HG02973 (cell line): Measurements from ENCODE around the gene ABCE1.
A peak's percentile ranks its signal among the peaks of the same experiment; 100 is the strongest.
"Not testable (repeated sequence)": the region's sequence is repeated elsewhere in the genome, so short reads cannot be mapped to it uniquely, and the experiment has no call there.

Source experiments
- ATAC-seq: cut with Tn5 transposase; IDR thresholded peaks from one replicate; pipeline ENCODE4 v1.9.1; 2021; ENCODE audit warnings: moderate library complexity; ENCODE audit not compliant: unreplicated experiment

ABCE1 gene

DNA sequence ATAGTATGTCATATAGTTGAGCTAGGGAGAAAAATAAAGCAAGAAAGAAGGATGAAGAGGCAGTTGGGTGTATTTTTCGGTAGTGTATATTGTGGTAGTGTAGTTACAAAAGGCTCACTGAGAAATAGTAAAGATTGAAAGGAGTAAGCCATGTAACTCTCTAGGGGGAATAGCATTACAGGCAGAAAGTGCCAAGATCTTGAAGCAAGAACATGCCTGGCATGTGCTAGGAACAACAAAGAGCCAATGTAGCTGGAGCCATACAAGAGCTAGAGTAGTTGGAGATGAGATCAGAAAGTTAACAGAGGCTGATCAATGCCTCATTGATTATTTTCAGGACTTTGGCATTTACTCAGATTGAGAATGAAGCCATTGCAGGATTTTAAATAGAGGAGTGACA is 3.0 kb downstream of the ABCE1 start:
- ATAC-seq, result no peak

DNA sequence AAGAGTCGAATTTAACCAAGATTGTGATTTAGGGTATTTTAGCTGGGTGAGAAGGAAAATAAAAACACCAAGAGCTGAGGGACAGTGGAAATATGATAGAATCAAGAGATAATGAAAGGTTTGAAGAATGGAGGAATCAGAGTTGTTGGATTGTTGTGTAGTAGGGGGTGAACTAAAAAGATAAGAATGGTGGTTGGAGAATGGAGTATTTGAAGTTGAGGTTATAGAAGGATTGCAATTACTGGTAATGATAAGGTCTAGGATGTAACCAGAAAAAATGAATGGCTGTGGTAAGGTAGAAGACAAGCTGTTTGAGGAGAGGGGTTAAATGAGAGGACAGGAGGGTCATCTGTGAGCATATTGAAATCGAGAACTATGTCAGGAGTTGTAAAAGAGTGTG is 4.5 kb downstream of the ABCE1 start:
- ATAC-seq, result no peak

DNA sequence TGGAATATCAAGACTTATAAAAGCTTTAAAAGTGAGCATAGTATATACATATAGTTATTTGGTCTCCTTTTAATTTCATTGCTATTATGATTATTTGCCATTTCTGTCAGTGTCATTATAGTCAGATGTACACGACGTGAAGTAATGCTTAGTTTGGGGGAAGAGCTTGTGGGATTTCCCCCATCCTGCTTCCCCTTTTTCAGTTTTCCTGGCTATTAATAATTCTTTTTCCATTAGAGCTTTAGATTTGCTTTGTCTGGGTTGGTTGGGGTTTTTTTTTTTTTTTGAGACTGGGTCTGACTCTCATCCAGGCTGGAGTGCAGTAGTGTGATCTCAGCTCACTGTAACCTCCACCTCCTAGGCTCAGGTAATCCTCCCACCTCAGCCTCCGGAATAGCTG is 5.4 kb downstream of the ABCE1 start:
- ATAC-seq, result no peak

DNA sequence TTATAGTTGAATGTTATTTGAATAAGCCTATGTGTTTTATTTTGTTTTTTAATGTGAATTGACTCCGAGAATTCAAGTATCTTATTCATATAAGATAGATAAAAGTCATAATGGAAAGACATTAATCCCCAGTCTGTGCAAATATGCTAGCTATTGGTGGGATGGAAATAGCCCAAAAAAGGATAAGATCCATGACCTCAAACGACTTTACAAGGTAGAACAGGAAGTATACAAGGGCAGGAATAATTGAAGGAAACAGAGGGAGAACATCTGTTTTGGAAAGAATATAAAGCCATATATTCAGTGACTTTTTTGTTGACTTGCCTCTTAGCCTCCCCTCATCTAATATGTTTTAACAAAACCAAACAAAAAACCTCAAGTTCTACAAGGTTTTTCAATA is 9.0 kb downstream of the ABCE1 start:
- ATAC-seq, result no peak

DNA sequence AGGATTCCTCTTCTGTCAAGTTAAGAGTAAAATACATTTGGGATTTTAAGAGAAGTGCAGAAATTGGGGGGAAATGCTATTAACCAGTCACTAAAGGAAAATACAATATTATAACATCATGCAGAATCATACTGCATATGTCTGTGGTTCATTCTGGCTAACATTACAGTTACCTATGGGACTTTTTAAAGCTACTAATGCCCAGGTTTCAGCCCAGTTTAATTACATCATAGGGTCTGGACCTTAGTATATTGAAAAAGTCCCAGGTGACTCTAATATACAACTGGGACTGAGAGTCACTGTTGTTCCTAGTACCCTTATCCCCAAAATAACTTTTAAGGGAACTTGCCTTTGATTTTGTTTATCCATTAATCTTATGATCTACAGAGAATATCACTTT is 10.0 kb downstream of the ABCE1 start:
- no peak for ATAC-seq

DNA sequence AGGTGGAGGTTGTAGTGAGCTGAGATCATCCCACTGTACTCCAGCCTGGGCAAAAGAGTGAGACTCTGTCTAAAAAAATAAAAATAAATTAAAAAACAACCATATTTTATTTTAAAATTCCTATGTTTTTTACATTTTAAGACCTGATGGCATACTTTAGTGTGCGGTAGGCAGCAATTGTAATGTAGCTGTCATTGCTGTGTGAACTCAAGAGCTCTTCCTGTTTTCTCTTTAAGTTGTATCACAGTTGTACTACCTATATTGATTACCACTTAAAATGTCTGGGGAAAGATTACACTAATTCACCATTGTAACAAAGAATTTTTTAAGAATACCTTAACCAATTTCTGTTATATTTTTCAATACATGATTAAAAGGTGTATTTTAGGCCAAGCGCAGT is 27.3 kb downstream of the ABCE1 start:
- no peak for ATAC-seq

GRCh38 chr4:145130130-145130529 is 32.0 kb downstream of the ABCE1 start:
- ATAC-seq, result no peak

- ATAC-seq, result no peak
These were observed 32.8 kb downstream of the ABCE1 start for GRCh38 chr4:145130788-145131399.

DNA sequence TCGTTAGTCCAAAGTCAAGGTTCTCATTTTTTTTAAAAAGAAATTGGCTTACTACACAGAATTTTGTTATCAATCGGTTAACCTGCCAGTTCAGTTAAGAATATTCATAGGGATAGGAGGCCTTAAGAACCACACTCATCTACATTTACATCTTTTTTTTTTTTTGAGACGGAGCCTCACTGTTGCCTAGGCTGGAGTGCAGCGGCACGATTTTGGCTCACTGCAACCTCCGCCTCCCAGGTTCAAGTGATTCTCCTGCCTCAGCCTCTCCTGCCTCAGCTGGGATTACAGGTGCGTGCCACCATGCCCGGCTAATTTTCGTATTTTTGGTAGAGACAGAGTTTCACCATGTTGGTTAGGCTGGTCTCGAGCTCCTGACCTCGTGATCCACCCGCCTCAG is 33.7 kb downstream of the ABCE1 start:
- no peak for ATAC-seq

DNA sequence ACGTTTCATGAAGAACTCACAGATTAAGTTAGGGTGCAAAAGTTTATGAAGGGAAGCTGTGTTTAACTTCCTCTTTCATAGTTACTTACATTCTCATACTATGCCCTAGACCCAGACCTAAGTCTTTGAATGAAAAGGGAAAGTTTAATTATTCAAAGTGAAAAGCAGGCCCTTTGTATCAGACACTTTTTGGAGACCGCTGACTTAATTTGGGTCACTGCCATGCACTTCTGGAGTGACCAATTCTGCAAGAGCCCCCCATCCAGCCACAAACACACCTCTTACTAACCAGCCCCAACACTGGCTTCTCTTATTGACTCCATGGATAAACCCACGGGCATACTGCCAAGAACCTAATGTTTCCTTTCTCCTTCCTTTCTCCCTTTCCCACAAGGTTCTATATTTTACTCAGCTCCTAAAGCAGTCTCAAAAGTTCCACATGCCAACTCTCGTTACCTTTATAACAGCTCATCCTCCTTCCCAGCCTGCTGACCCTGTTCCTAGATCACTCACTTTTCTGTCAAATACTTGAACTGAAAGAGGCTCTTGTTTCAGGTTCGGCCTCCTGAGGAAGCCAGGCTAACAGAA is 34.5 kb downstream of the ABCE1 start:
- peak; percentile 82 for ATAC-seq

DNA sequence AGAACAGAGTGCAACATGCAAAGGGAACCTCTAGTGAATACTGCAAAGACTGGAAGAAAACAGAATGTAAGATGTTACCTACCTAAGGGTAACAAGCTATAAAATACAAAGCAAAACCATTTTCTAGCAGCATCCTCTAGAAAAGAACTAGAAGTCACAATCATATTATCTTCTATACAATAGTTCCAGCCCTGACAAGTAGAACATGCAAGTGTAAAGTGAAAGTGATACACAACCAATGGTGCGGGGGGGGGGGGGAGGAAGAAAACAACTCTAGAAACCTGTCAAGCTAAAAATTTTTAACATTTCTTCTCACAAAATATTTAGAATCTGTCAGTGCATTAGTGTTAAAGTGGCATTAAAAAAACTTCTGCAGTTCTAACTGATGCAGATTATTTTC is 38.1 kb downstream of the ABCE1 start:
- not testable (repeated sequence) for ATAC-seq

DNA sequence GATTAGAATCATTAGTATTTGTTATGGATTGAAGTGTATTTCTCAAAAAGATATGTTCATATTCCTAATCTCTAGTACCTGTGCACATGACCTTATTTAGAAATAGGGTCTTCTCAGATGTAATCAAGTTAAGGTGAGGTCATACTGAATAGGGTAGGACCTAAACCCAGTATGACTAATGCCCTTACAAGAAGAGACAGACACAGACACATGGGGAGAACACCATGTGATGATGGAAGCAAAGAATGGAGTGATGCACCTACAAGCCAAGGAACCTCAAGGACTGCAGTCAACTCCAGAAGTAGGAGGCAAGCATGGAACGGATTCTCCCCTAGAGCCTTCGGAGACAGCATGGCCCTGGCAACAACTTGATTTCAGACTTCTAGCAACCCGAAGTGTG is 50.9 kb downstream of the ABCE1 start:
- ATAC-seq, result no peak

DNA sequence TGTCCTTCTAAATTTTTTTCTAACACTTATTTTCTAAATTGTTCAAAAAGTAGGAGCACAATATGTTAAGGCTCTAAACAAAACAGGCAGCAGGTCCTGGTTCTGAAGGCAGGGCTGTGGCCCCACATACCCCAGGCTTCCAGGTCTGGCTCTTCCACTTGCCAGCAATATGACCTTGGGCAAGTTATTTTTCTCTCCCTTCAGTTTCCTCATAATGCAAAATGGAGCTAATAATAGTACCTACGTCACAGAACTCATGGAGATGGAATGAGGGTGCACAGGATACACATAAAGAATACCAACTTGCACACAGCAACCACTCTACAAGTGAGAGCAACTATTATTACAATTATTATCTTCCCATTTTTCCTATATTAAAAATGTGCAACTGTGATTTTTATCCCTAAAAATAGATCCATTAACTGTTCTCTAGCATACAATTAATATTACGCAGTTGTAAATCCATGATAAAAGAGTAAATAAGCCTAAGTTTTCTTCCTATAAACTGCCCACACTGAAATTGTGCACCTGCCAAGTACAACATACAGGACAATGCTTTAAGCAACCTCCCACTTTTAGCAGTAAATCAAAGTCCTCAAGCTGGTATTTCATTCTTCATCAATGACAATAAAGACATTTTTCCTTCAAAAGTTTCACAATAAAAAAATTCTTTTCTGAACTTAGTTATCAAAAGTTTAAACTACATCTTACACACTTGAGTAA is 55.2 kb downstream of the ABCE1 start:
- ATAC-seq, result no peak

- ATAC-seq, result no peak
These were observed 55.8 kb downstream of the ABCE1 start for GRCh38 chr4:145153904-145154298.

DNA sequence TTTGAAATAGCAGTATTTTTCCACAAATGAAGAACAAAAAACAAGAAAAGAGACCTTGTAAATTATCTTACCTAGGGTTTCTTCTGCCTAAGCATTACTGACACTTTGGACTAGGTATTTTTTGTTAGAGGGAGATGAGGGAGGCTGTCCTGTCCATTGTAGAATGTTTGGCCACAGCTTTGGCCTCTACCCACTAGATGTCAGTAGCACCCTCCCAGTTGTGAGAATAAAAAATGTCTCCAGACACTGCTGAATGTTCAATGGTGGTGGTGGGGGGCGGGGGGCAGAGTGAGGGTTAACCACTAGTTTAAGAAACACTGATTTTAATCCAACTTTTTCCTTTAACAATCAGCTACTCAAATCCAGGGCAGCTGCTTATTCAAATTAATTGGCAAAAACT is 56.5 kb downstream of the ABCE1 start:
- peak; percentile 77 for ATAC-seq

- no peak for ATAC-seq
These were observed 57.3 kb downstream of the ABCE1 start for GRCh38 chr4:145155268-145155870.

DNA sequence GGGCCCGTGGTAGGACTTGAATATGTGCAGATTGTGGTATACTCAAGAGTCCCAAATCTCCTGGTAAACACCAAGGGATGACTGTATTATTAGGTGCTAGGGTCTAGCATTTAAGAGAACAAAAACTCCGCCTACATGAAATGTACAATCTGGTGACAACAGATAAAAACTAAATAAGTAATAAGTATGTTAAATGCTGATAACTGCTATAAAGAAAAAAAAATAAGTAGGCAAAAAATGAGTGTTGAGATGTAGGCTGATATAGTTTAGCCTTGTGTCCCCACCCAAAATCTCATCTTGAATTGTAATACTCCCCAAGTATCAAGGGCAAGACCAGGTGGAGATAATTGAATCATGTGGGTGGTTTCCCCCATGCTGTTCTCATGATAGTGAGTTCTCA is 58.9 kb downstream of the ABCE1 start:
- no peak for ATAC-seq

- ATAC-seq, result no peak
These were observed 63.4 kb downstream of the ABCE1 start for GRCh38 chr4:145161549-145161948.

GRCh38 chr4:145167887-145168286 is 69.8 kb downstream of the ABCE1 start:
- ATAC-seq, result no peak

DNA sequence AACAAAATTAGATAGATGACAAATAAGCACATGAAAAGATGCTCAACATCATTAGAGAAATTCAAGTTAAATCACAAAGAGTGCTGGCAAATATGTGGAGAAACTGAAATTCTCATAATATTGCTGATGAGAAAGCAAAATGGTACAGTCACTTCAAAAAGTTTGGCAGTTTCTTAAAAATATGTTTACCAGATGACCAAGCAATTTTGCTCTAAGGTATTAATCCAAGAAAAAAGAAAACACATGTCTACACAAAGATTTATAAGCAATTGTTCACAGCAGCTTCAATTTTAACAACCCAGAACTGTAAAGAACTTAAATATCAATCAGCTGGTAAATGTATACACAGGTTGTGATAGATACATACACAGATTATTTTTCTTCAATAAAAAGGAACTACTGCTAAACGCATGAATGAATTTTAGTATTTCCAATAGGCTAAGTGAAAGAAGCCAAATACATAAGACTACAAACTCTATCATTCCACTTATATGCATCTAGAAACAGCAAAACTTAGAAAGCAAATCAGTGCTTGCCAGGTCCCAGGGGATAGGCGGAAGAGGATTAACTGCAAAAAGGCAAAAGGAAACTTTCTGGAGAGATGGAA is 70.6 kb downstream of the ABCE1 start:
- no peak for ATAC-seq

DNA sequence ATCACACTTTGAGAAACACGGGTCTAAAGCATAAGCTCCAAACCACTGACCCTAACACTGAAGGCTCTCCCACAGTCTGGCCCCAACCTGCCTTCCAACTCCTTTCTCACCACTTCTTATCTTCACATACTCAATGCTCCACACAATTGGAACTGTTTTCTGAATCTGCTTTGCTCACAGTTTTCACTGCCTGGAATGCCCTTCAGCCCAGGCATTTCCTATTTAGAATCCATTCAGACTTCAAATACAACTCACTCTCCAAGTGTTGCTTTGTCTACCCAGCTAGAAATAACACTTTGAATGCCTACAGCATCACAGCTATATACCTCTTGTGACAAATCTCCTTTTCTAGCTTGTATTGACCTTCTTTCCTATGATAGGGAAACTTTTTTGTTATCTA is 72.1 kb downstream of the ABCE1 start:
- no peak for ATAC-seq

GRCh38 chr4:145171911-145172310 is 73.8 kb downstream of the ABCE1 start:
- no peak for ATAC-seq
